HG02798 (cell line): ENCODE data around the gene CHTF18.
"Not testable (repeated sequence)": the region's sequence is repeated elsewhere in the genome, so short reads cannot be mapped to it uniquely, and the experiment has no call there.

Experiments used
- ATAC-seq: cut with Tn5 transposase; IDR thresholded peaks from one replicate; pipeline ENCODE4 v1.9.1; 2021; ENCODE audit warnings: mild to moderate bottlenecking; ENCODE audit not compliant: unreplicated experiment, poor library complexity

CHTF18 gene

GRCh38 chr16:822909-823297 lies 34.5 kb downstream of the CHTF18 start:
- no peak for ATAC-seq

- no peak for ATAC-seq
Observed at GRCh38 chr16:824194-824593, 35.8 kb downstream of the CHTF18 start.

DNA sequence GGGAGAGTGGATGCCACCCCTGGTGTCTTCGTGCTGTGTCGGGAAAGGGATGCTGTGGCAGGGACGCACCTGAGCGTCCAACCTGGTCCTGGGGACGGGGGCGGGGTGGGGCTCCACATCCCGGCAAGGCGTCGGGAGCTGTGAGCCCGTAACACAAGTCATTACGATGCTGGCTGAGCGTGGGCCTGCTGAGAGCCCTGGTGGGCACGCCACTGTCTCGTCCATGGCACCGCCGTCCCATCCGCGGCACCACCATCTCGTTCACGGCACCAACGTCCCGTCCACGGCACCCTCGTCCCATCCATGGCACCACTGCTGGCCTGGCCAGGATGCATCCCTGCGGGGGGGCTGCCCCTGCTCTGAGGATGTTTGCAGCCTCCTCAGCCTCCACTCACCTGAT lies 36.2 kb downstream of the CHTF18 start:
- no peak for ATAC-seq

DNA sequence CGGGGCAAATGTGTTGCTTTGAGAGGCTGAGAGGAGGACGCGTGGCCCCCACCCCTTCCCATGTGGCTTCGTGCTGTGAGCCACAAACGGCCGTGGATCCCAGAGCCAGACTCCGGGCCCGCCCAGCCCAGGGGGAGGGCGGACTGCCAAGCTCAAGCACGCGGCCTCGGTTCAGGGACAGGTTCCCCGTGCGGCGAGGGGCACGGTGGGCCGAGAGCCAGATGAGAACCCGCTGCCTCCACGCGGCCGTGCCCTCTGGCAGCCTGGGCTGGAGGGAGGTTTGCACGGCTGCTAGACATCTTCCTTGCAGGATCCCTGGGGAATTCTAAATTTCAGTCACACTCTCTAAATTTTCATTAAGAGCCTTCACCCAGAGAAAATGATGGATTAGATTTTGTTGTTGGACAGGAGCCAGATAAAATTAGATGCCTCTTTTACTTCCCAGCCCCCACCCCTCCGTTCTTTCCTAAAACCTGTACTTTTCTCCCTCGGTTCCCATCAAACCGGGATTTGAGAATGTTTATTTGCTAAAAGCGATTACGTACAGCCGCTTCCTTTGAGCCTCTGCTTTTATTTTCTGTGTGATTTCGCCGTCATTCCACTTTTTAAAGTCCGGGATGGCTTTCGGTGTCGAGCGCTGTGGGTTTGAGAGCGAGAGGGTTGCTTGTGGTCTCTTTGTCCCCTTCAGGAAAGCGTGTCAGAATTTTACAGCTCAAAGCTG lies 37.1 kb downstream of the CHTF18 start:
- ATAC-seq = no peak

- no peak for ATAC-seq
Observed at GRCh38 chr16:827513-827912, 39.1 kb downstream of the CHTF18 start.

DNA sequence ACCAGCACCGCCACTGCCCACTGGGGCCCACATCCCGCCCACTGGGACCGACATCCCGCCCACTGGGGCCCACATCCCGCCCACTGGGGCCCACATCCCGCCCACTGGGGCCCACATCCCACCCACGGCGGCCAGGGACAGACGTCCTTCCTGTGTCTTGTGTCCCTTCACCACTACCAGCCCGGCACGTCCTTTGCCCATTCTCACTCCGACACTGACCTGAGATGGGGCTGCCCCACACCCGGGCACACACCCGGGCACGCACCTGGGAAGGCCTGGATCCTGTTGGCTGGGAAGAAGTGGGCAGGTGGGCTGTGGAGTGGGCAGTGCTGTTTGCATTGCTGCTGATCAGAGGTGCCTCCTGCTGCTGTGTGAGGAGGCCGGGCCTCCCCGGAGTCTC lies 40.5 kb downstream of the CHTF18 start:
- no peak for ATAC-seq

DNA sequence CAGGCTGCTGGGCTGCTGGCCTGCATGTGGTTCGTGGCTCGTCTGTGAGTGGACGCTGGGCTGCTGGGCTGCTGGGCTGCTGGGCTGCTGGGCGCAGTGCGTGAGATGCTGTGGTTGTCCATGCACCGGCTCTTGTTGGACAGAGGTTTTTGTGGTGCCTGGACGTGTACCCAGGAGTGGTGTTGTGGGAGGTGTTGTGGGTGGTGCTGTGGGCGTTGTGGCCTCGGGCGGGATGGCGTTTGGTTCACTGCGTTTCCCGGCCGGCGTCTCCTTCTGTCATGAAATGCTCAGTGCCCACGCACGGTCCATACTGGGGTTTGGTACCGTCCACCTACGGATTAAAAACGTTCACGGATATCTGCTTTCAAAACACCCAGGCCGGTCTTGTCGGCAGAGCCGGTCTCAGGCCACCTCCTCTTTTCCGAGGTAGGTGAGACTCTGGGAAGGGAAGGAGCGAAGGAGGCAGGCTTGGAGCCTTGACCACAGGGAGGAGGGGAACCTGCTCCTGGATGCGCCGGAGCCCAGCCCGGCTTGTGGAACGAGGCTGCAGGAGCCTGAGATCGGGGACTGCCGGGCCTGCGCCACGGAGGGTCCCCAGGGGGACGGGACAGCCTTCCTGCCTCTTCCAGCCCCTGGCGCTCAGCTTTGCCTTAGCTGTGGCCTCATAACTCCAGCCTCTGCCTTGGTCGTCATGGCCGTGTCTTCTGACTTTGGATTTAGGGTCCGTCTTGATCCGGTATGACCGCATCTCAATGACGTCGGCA lies 41.9 kb downstream of the CHTF18 start:
- no peak for ATAC-seq

- ATAC-seq = no peak
Observed at GRCh38 chr16:830871-831570, 42.6 kb downstream of the CHTF18 start.

DNA sequence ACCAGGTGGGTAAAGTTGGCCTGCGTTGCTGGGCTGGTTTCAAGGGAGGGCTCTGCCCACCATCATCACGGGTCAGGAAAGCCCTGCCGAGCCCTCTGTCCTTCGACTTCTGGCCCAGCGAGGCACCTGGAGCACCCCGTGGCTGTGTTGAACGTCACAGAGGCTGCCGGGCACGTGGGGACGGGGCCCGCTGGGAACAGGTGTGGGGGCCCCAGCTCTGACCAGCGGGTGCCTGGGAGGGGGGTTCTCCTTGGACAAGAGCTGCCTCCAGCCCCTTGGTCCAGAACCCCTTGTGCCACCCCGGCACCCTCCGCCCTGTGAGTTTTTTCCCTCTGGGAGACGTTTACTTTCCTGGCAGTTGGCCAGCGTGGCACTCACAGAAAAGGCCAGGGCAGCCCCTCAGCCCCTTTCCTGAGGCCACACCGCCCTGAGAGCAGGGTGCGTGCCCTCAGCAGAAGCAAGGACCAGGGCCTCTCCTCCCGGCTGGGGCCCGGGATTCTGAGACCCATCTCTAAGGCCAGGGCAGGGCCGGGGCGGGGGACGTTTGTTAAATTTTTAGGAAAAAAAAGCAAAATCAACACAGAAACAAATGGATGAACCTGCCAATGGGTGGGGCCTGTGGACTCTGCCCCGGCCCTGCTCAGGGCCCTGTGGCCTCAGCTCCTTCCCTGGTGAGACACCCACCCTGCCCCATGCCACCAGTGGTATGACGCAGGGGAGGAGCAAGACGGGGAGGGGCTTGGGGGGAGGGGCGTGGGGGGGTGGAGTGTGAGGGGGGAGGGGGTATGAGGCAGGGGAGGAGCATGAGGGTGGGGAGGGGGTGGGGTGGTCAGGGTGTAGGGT lies 43.4 kb downstream of the CHTF18 start:
- no peak for ATAC-seq

GRCh38 chr16:832652-833336 lies 44.4 kb downstream of the CHTF18 start:
- no peak for ATAC-seq

GRCh38 chr16:833411-833810 lies 45.0 kb downstream of the CHTF18 start:
- ATAC-seq = no peak

DNA sequence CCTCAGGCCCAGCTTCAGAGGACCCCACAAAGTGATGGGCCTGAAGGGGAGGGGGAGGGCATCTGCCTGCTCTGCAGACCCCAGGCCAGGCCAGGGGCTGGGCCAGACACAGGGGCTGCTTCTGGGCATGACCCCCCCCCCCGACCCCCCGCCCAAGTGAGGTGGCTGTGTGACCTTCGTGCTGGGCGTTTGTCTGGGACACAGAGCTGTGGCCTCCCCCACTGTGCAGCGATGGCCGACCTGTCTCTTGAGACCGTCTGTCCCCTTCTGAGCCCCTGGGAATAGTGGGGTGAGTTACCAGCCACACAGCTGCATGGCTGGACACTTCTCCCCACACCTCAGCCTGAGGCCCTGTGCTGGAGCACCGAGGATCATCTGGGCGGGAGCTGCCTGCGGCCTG lies 47.0 kb downstream of the CHTF18 start:
- ATAC-seq = no peak

- ATAC-seq = no peak
Observed at GRCh38 chr16:836221-836620, 47.8 kb downstream of the CHTF18 start.

DNA sequence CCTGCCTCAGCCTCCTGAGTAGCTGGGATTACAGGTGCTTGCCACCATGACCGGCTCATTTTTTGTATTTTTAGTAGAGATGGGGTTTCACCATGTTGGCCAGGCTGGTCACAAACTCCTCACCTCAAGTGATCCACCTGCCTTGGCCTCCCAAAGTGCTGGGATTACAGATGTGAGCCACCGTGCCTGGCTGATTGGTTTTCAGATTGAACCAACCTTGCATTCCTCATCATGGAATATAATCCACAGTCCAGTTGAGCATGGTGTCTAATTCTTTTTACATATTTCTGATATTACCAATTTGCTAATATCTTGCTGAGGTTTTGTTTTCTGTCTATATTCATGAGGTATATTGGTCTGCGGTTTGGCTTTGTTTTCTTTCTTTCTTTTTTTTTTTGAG lies 48.4 kb downstream of the CHTF18 start:
- not testable (repeated sequence) for ATAC-seq

DNA sequence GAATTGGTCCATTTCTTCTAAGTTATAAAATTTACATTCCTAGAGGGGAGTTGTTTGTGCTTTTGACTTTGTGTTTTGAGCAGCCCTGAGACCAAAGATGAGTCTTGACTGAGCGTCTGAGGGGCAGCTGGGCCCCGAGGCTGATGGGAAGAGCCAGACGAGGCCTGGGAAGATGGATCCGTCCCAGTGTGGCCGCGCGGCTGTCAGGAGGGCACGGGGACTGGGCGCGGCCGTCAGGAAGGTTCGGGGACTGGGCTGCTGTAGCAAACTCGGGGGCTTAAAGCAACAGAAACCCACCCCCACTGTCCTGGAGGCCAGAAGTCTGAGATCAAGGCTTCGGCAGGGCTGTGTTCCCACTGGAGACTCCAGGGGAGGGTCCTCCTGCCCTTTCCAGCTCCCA lies 50.3 kb downstream of the CHTF18 start:
- ATAC-seq = no peak

- ATAC-seq = no peak
Observed at GRCh38 chr16:839643-840408, 51.4 kb downstream of the CHTF18 start.

DNA sequence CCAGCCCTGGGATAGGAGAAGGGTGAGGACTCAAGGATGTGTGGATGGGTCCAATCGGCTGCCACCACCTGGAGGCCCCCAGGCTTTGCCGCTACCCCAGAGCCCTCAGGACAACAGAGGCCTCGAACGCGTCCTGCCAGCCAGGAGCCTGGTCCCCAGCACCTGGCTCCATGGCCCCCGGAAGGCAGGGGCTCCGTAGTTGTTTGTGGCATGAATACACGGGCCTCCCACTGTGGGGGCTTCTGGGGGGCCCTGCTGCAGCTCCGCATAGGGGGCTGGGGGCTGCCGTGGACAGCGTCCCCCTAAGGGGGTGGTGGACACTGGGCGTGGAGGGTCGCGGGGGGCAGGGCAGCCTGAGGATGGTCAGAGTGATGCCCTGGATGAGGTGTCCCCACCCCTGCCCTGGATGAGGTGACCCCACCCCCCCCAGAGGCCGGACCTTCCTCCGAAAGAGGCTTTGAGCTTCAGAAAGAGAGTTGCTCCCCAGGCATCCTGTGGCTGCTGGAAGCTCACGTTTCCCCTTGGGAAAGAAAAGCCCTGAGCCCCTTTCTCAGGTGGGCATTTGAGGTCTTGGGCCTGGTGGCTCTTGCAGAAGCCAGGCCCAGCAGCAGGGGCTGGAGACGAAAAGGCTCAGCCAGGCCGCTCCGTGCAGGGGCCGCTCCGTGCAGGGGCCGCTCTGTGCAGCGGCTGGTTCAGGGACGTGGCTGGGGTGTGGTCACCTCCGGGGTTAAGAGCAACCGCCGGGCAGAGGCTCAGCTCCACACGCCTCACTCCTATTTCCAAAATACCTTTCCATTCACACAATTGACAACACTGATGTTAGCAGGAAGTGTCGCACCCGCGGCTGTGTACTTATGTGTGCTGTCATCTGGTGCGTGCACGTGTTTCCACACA lies 52.4 kb downstream of the CHTF18 start:
- no peak for ATAC-seq

GRCh38 chr16:841455-842060 lies 53.1 kb downstream of the CHTF18 start:
- ATAC-seq = no peak
